Measurements from ENCODE around the gene ADAMTS19.

GRCh38 chr5:129507527-129507926, 47.4 kb downstream of the ADAMTS19 start:
- TF ChIP-seq ZSCAN12 (CRISPR knock-in tag; IDR thresholded peaks at IDR 0.05), result no peak
- TF ChIP-seq POLR2G (IDR thresholded peaks at IDR 0.05; ENCODE audit: low read depth, low read length), result no peak
- TF ChIP-seq ZNF232 (CRISPR knock-in tag; IDR thresholded peaks at IDR 0.05; ENCODE audit: borderline replicate concordance), result no peak
- TF ChIP-seq ZNF780A (CRISPR knock-in tag; IDR thresholded peaks at IDR 0.05), result no peak

Measured in HepG2 (cell line).